Measurements from ENCODE around the gene CRIP1. TPM values are rescaled to one million over a fixed set of nuclear protein-coding genes. Genes with fewer than 3 reads are reported as not detected.

Gene CRIP1
- total RNA-seq, 2 experiments from 2014 or later, result 182 to 186 TPM

DNA sequence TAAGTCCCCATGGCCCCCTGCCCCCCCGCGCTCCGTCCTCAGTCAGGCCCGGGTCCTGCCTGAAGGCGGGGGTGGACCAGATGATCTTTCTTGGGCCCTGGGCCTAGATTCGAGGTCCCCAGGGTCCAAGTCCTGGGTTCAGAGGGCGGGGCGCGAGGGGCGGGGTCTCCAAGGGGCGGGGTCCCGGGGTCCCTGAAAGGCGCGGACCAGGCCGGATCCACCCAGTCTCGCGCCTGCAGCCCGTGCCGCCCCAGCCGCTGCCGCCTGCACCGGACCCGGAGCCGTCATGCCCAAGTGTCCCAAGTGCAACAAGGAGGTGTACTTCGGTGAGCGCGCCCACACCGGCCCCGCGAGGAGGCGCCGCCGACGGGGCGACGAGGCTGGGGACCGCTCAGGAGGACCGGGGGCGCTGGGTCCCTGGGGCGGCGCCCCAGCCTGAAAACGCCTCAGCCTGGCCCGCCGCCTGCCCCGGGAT lies 325 bp downstream of the CRIP1 start:
- intact Hi-C loops (cut with DNase I, micrococcal nuclease), result loop anchor here in 1 of 2 experiments (10.0 kb wide), 1 partner anchor 422 kb away; the partner anchor contains the start of gene GPR132
- POLR2A ChIA-PET, result no interaction called here
- Mint-ChIP-seq H3K27ac (no peak overlapping the region), H3K4me3 (peak overlapping the region; percentile 81), H3K4me1 (peaks cover 46% of the 10 kb centered on the region), H3K9me3 (ENCODE audit: low read depth) (no peaks in the 10 kb centered on the region), H3K36me3 (ENCODE audit: low read depth) (peaks cover 2% of the 10 kb centered on the region), H3K27me3 (no peaks in the 10 kb centered on the region)
- CTCF ChIA-PET, result interaction anchor here (0.5 to 1.4 kb wide), 3 partner anchors 39 to 312 kb away, joined by 3 to 4 read pairs (median 3); no protein-coding TSS in a partner anchor
- ATAC-seq, result no peak
- peak; percentile 68 for DNase-seq

DNA sequence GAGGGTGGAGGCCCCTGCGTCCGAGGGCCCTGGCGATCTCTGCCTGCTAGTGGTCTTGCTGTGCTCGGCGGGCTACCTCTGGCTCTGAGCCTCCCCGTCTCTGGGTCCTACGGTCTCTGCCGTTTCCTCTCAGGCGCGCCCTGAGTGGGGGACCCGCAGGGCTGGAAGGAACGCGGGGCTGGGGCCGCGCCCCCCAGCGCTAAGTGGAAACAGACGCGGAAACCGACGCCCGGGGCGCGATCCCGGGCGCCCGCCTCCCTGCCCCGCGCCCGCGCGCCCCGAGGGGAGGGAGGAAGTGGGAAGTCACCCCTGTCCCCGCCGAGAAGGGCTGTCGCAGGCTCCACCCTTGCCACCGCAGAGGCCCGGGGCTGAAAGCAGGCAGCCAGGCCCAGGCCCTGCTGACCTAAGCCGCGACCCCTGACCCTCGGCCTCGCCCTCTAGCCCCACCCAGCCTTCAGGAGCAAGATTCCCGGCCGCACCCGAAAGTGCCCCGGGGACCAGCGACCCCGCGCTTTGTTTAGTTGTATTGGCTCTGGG lies 831 bp downstream of the CRIP1 start:
- peak overlapping the region; percentile 58 for H3K27ac Mint-ChIP-seq
- H3K9me3 Mint-ChIP-seq (ENCODE audit: low read depth), result no peaks in the 10 kb centered on the region
- peak overlapping the region; percentile 81 for H3K4me3 Mint-ChIP-seq
- POLR2A ChIA-PET, result no interaction called here
- intact Hi-C loops (cut with DNase I, micrococcal nuclease), result loop anchor here in 1 of 2 experiments (10.0 kb wide), 1 partner anchor 423 kb away; the partner anchor contains the start of gene GPR132
- H3K36me3 Mint-ChIP-seq (ENCODE audit: low read depth), result peaks cover 2% of the 10 kb centered on the region
- peaks cover 42% of the 10 kb centered on the region for H3K4me1 Mint-ChIP-seq
- CTCF ChIA-PET, result interaction anchor here (0.5 kb wide), 1 partner anchor 39 kb away, joined by 3 read pairs; no protein-coding TSS in a partner anchor
- no peaks in the 10 kb centered on the region for H3K27me3 Mint-ChIP-seq
- ATAC-seq (no peak), DNase-seq (peak; percentile 77)

DNA sequence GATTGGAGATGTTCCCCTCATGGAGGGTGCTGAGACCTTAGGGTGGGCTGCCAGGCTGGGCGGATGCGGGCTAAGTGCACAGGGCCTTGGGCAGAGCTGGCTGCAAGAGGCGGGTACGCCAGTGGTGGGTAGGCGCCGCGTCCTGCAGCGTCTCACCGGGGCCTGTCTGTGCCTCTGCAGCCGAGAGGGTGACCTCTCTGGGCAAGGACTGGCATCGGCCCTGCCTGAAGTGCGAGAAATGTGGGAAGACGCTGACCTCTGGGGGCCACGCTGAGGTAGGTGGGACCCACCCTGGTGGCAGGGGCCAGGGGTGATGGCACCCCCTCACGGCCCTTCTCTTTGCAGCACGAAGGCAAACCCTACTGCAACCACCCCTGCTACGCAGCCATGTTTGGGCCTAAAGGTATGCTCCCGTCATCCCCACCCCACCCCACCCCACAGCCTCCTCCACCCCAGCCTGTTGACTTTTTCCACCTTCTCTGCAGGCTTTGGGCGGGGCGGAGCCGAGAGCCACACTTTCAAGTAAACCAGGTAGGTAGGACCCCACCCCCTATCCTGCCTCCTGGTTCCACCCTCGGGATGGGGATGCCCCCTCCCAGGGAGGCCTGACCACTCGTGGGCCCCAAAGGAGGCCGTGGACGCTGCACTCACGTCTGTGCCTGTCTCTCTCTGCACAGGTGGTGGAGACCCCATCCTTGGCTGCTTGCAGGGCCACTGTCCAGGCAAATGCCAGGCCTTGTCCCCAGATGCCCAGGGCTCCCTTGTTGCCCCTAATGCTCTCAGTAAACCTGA lies 1.5 kb downstream of the CRIP1 start:
- CTCF ChIA-PET, result interaction anchor here (0.9 to 5.1 kb wide), 4 partner anchors 21 to 118 kb away, joined by 3 to 74 read pairs (median 6); no protein-coding TSS in a partner anchor
- Mint-ChIP-seq H3K9me3 (ENCODE audit: low read depth) (no peaks in the 10 kb centered on the region), H3K4me3 (peak overlapping the region; percentile 81), H3K4me1 (peaks cover 38% of the 10 kb centered on the region), H3K27ac (peak overlapping the region; percentile 58), H3K36me3 (ENCODE audit: low read depth) (peaks cover 2% of the 10 kb centered on the region), H3K27me3 (no peaks in the 10 kb centered on the region)
- intact Hi-C loops (cut with DNase I, micrococcal nuclease), result loop anchor here in 1 of 2 experiments (10.0 kb wide), 1 partner anchor 423 kb away; the partner anchor contains the start of gene GPR132
- ATAC-seq, result no peak
- POLR2A ChIA-PET, result interaction anchor here (2.1 kb wide), 1 partner anchor 118 kb away, joined by 8 read pairs; no protein-coding TSS in a partner anchor
- peak; percentile 54 for DNase-seq

DNA sequence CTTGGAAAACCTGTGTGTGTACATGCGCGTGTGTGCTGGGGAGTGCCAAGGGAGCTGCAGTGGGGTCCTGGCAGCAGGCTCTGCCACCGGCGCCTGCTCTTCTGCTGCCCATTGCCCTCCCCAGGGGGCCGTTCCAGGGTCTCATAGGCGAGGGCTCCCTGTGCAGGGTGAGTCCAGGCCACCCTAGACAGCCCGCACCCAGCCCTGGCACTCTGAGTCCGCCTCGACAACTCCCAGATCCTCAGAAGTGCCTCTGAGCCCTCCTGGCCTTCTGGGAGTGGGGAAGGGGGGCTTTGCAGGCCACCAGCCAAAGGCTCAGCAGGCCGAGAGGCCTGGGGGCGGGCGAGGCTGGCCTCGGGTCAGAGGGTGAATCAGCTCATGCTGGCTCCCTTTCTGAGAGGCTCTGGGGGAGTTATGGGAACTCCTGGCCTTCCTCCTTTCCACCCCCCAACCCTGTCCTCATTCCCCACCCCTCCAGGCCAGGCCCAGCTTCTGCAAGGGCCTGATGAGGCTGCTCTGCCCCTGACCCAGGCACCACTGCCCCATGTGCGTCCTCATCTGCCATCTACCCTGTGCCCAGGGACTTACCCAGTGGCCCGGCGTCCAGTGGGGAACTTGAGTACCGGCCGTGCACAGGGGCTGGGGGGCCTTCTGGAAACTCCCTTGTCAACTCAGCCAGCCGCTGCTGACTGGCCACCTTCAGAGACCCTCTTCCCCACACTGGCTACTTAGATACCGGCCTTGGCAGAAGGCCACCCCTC lies 2.3 kb downstream of the CRIP1 start:
- intact Hi-C loops (cut with DNase I, micrococcal nuclease), result loop anchor here (1.0 to 10.0 kb wide), 2 partner anchors 114 to 424 kb away; partner anchors contain the start of gene GPR132 (in 1 of the 2)
- no peak overlapping the region for H3K27ac Mint-ChIP-seq
- POLR2A ChIA-PET, result interaction anchor here (0.6 to 2.1 kb wide), 8 partner anchors 7 to 199 kb away, joined by 3 to 12 read pairs (median 4); partner anchors contain the start of gene BRF1
- H3K9me3 Mint-ChIP-seq (ENCODE audit: low read depth), result no peaks in the 10 kb centered on the region
- no peak for DNase-seq
- CTCF ChIA-PET, result interaction anchor here (0.6 to 5.1 kb wide), 15 partner anchors 8 to 123 kb away, joined by 3 to 74 read pairs (median 7); no protein-coding TSS in a partner anchor
- H3K4me3 Mint-ChIP-seq, result peak overlapping the region; percentile 81
- H3K27me3 Mint-ChIP-seq, result no peaks in the 10 kb centered on the region
- peaks cover 38% of the 10 kb centered on the region for H3K4me1 Mint-ChIP-seq
- no peak for ATAC-seq
- H3K36me3 Mint-ChIP-seq (ENCODE audit: low read depth), result peaks cover 6% of the 10 kb centered on the region

DNA sequence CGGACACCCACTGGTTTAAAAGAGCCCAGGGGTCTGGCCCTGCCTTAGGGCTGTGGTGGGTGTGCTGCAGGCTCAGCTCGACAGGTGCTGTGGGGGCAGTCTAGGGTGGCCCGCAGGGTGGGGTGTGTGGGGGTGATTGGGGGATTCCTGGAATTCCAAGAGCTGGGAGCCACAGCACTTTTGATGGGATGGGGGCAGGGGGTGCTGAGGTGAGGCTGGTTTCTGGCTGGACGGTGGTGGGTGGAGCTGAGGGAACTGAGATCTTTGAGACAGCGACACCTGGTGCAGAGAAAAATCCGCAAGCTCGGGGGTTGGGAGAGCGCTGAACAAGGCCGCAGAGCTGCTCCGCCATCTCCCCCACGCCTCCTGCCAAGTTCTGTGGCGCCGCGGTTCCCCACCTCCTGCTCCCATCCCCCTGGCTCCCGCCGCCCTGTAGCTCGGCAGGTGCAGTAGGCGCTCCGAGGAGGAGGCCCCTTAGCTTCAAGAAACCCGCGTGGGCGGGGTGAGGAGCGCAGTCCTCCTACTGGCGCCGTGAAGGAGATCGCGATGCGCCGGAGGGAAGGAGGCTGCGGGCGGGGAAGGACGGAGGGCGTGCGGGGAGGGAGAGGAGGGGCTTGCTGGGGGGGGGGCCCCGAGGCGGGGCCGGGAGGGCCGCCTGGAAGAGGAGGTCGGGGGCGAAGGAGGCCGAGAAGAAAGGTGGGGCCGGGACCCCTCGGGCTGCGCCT lies 3.0 kb downstream of the CRIP1 start:
- H3K4me1 Mint-ChIP-seq, result peaks cover 31% of the 10 kb centered on the region
- peak overlapping the region; percentile 81 for H3K4me3 Mint-ChIP-seq
- ChIA-PET POLR2A (interaction anchor here (0.6 to 2.1 kb wide), 9 partner anchors 8 to 200 kb away, joined by 3 to 12 read pairs (median 5); partner anchors contain the start of gene BRF1), CTCF (interaction anchor here (0.5 to 5.1 kb wide), 23 partner anchors 8 to 427 kb away, joined by 3 to 74 read pairs (median 3); partner anchors contain the start of gene TMEM121)
- peaks cover 6% of the 10 kb centered on the region for H3K36me3 Mint-ChIP-seq (ENCODE audit: low read depth)
- DNase-seq, result peak; percentile 93
- no peaks in the 10 kb centered on the region for H3K9me3 Mint-ChIP-seq (ENCODE audit: low read depth)
- H3K27me3 Mint-ChIP-seq, result no peaks in the 10 kb centered on the region
- H3K27ac Mint-ChIP-seq, result peak overlapping the region; percentile 83
- peak; percentile 8 for ATAC-seq
- intact Hi-C loops (cut with DNase I, micrococcal nuclease), result loop anchor here (1.0 to 10.0 kb wide), 14 partner anchors 7 to 1861 kb away; partner anchors contain the start of genes GPR132 (in 2 of the 2), AKT1 (in 1 of the 2), KLC1 (in 1 of the 2) and TEX22 (in 1 of the 2)

DNA sequence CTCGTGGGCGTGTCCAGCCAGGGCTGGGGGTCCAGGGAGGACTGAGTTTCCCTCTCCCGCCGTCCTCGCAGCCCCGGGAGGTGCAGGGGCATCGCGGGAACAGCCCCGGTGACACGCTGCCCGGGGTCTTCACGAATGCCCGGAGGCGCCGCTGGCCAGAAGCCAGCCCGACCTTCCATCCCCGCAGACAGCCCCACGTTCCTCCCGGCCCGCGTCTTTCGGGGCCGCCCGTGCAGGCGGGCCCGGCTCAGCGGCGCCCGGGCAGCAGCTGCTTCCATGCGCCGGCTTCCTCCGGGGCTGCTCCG lies 3.5 kb downstream of the CRIP1 start:
- intact Hi-C loops (cut with DNase I, micrococcal nuclease), result loop anchor here (1.0 to 5.0 kb wide), 12 partner anchors 8 to 1861 kb away; partner anchors contain the start of genes AKT1 (in 1 of the 2), GPR132 (in 1 of the 2), KLC1 (in 1 of the 2) and TEX22 (in 1 of the 2)
- H3K27me3 Mint-ChIP-seq, result no peaks in the 10 kb centered on the region

DNA sequence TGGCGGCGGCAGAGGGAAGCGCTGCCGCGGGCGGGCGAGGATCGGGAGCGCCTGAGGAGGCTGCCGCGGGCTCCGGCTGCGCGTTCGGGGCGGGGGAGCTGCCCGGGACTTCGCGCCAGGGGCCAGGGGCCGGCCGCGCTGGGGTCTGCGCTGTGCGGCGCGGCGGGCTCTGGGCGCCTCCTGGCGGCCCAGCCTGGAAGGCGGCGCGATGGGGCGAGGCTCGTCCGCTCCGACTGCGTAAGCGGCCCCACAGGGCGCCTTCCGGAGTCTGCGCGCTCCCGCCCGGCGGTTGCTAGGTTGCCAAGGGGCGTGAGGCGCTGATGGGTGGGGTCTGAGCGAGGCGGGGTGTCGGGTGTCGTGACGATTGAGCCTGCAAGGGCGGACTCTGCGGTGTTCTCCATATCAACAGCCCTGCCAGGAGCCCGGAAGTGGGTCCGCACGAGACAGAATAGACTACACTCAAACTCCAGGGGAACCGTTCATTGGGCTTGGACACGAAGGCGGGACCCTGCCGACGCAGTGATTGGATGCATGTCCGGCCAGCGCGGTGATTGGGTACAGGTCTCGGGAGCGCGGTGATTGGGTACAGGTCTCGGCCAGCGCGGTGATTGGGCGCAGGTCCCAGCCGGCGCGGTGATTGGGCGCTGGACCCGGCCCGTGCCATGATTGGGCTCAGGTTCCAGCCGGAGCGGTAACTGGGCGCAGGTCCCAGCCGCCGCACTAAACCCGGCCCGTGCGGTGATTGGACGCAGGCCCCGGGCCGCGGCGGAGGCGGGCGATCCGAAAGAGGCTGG lies 4.1 kb downstream of the CRIP1 start, which contains the start of gene TEDC1:
TSS of gene TEDC1 (plus strand) at position 675 of the 794 bp plus-strand sequence. CDS start 130 bp downstream, outside the sequence.
- DNase-seq (peak; percentile 100), ATAC-seq (peak; percentile 80)
- Mint-ChIP-seq H3K9me3 (ENCODE audit: low read depth) (no peaks in the 10 kb centered on the region), H3K27ac (peak within 1 kb of the TSS; percentile 86), H3K27me3 (no peaks in the 10 kb centered on the region), H3K36me3 (ENCODE audit: low read depth) (peaks cover 6% of the 10 kb centered on the region), H3K4me3 (peak within 1 kb of the TSS; percentile 81), H3K4me1 (peaks cover 22% of the 10 kb centered on the region)
- ChIA-PET POLR2A (interaction anchor here (0.6 to 2.1 kb wide), 6 partner anchors 9 to 240 kb away, joined by 4 to 12 read pairs (median 6); partner anchors contain the start of gene BRF1), CTCF (interaction anchor here (0.5 to 5.1 kb wide), 14 partner anchors 9 to 428 kb away, joined by 3 to 74 read pairs (median 6); partner anchors contain the start of gene TMEM121)
- intact Hi-C loops (cut with DNase I, micrococcal nuclease), result loop anchor here (1.0 to 5.0 kb wide), 21 partner anchors 8 to 1862 kb away; partner anchors contain the start of genes CDCA4 (in 2 of the 2), TEX22 (in 2 of the 2), AKT1 (in 1 of the 2) and BRF1 (in 1 of the 2)

More for the DNA sequence above, 3.5 kb downstream of the CRIP1 start:
- peaks cover 28% of the 10 kb centered on the region for H3K4me1 Mint-ChIP-seq
- ATAC-seq, result no peak
- no peak overlapping the region for H3K27ac Mint-ChIP-seq
- ChIA-PET CTCF (interaction anchor here (0.5 to 5.1 kb wide), 17 partner anchors 9 to 428 kb away, joined by 3 to 74 read pairs (median 4); partner anchors contain the start of gene TMEM121), POLR2A (interaction anchor here (1.0 to 2.1 kb wide), 7 partner anchors 8 to 189 kb away, joined by 3 to 12 read pairs (median 5); partner anchors contain the start of gene BRF1)
- no peaks in the 10 kb centered on the region for H3K9me3 Mint-ChIP-seq (ENCODE audit: low read depth)
- H3K4me3 Mint-ChIP-seq, result peak overlapping the region; percentile 81
- H3K36me3 Mint-ChIP-seq (ENCODE audit: low read depth), result peaks cover 6% of the 10 kb centered on the region
- DNase-seq, result no peak

DNA sequence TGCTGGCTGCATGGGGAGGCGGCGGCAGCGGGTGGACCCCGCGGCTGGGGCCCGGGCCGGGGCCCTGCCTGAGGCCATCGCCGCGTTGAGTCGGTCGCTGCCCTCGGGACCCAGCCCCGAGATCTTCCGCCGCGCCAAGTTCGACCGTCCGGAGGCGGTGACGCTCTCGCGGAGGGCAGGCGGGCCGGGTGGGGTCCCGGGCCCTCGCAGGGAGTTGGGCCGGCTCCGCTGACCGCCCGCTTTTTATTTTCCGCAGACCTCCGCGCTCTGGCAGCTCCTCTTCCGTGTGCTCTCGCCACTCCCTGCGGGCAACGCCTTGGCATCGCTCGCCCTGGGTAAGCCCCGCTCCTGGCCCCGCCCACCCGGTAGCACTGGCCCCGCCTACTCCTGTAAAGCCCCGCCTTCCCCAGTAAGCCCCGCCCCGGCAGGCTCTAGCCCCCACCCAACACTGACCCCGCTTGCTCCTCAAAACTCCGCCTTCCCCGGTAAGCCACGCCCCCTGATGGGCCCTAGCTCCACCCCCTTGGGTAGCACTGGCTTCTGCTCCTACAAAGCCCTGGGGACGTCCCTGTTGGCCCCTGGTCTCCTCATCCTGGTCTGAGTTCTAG lies 4.8 kb downstream of the CRIP1 start:
- no peaks in the 10 kb centered on the region for H3K9me3 Mint-ChIP-seq (ENCODE audit: low read depth)
- ATAC-seq, result peak; percentile 35
- intact Hi-C loops (cut with DNase I, micrococcal nuclease), result loop anchor here (1.0 to 5.0 kb wide), 14 partner anchors 17 to 1863 kb away; partner anchors contain the start of genes CDCA4 (in 2 of the 2), AKT1 (in 1 of the 2), BRF1 (in 1 of the 2) and CLBA1 (in 1 of the 2)
- ChIA-PET CTCF (interaction anchor here (3.1 to 5.1 kb wide), 2 partner anchors 10 to 122 kb away, joined by 55 to 74 read pairs; no protein-coding TSS in a partner anchor), POLR2A (interaction anchor here (0.6 to 1.2 kb wide), 3 partner anchors 26 to 241 kb away, joined by 3 to 6 read pairs (median 4); no protein-coding TSS in a partner anchor)
- peaks cover 20% of the 10 kb centered on the region for H3K4me1 Mint-ChIP-seq
- H3K4me3 Mint-ChIP-seq, result peak overlapping the region; percentile 77
- peak overlapping the region; percentile 86 for H3K27ac Mint-ChIP-seq
- H3K36me3 Mint-ChIP-seq (ENCODE audit: low read depth), result peaks cover 6% of the 10 kb centered on the region
- H3K27me3 Mint-ChIP-seq, result no peaks in the 10 kb centered on the region
- peak; percentile 97 for DNase-seq
